Liver (tissue), 9 donors: ENCODE results near the gene RASEF. TPM values are rescaled to one million over a fixed set of nuclear protein-coding genes. Genes with fewer than 3 reads are reported as not detected.
"Not testable (repeated sequence)": the region's sequence is repeated elsewhere in the genome, so short reads cannot be mapped to it uniquely, and the experiment has no call there.

Source experiments
- DNase-seq: peaks from one replicate; pipeline ENCODE4 v3.0.0-alpha.2; 2017; ENCODE audit warnings: low spot score
- H3K27ac ChIP-seq, 2 donors: one replicate each; pipeline ENCODE4 v1.7.0; 2013; ENCODE audit warnings: inconsistent platforms in 2 of 2, low read length in 2 of 2, control low read depth in 1 of 2, low read depth in 1 of 2, mild to moderate bottlenecking in 1 of 2
- H3K27me3 ChIP-seq, 4 donors: one replicate each; pipeline versions ENCODE4 v1.6.1 to v1.7.0; 2013; ENCODE audit warnings: low read length in 3 of 4, inconsistent platforms in 1 of 4, mild to moderate bottlenecking in 1 of 4, moderate library complexity in 1 of 4; ENCODE audit not compliant: control insufficient read depth in 4 of 4, insufficient read depth in 4 of 4
- H3K36me3 ChIP-seq, 4 donors: one replicate each; pipeline versions ENCODE4 v1.6.1 to v1.7.0; 2013; ENCODE audit warnings: low read length in 3 of 4, mild to moderate bottlenecking in 3 of 4, low read depth in 1 of 4, moderate library complexity in 1 of 4; ENCODE audit not compliant: control insufficient read depth in 4 of 4, insufficient read depth in 3 of 4
- H3K4me1 ChIP-seq, 4 donors: one replicate each; pipeline versions ENCODE4 v1.6.1 to v1.7.0; 2013; ENCODE audit warnings: low read length in 3 of 4, mild to moderate bottlenecking in 3 of 4, moderate library complexity in 1 of 4; ENCODE audit not compliant: control insufficient read depth in 4 of 4, insufficient read depth in 4 of 4
- H3K4me3 ChIP-seq, 3 donors: one replicate each; pipeline versions ENCODE4 v1.6.1 to v1.7.0; 2013; ENCODE audit warnings: low read length in 3 of 3, control low read depth in 1 of 3, low read depth in 1 of 3, mild to moderate bottlenecking in 1 of 3
- H3K9ac ChIP-seq, 2 donors: one replicate each; pipeline ENCODE4 v1.7.0; 2013; ENCODE audit warnings: low read length in 2 of 2, mild to moderate bottlenecking in 2 of 2, moderate library complexity in 2 of 2, control low read depth in 1 of 2, low read depth in 1 of 2
- H3K9me3 ChIP-seq, 4 donors: one replicate each; pipeline versions ENCODE4 v1.6.1 to v1.7.0; 2013; ENCODE audit warnings: low read length in 3 of 4; ENCODE audit not compliant: control insufficient read depth in 4 of 4
- GABPA ChIP-seq, 2 donors: IDR thresholded peaks in 1 of 2; conservative IDR thresholded peaks in 1 of 2; 2 replicates each; pipeline ENCODE4 v1.6.1; 2016; ENCODE audit warnings: antibody characterized with exemption in 2 of 2, mild to moderate bottlenecking in 1 of 2, moderate library complexity in 1 of 2
- HNF4A ChIP-seq, 2 donors: conservative IDR thresholded peaks; 2 replicates each; pipeline ENCODE4 v1.6.1; 2016; ENCODE audit warnings: antibody characterized with exemption in 2 of 2, mild to moderate bottlenecking in 2 of 2
- HNF4G ChIP-seq: IDR thresholded peaks from 2 replicates; pipeline ENCODE4 v1.6.1; 2016; ENCODE audit warnings: antibody characterized with exemption
- NR2F2 ChIP-seq: IDR thresholded peaks from 2 replicates; pipeline ENCODE4 v1.6.1; 2016; ENCODE audit warnings: antibody characterized with exemption
- RXRA ChIP-seq, 2 donors: IDR thresholded peaks; 2 replicates each; pipeline ENCODE4 v1.6.1; 2017 to 2018; ENCODE audit warnings: antibody characterized with exemption in 2 of 2, mild to moderate bottlenecking in 1 of 2
- WGBS: extraction: QIAGEN DNeasy Blood & Tissue Kit; methylation state at CpG from one replicate; pipeline ENCODE4 v1.1.7; 2013; 5-methylcytosine and 5-hydroxymethylcytosine counted together
- polyA plus RNA-seq, 2 donors: library from polyadenylated mRNA; stranded (reverse) in 1 of 2; unstranded in 1 of 2; fragments of 200-250 nt in 1 of 2; fragments of >200 nt in 1 of 2; fragmentation: Nextera tagmentation in 1 of 2; extraction: Ambion mirVana in 1 of 2; gene quantifications; one replicate each; pipeline versions ENCODE4 v1.2.1 to v1.2.3, GENCODE V29; 2013 to 2015
- total RNA-seq, 2 donors: library from RNA; depleted of rRNA; stranded (reverse); fragments of >200 nt; gene quantifications; one replicate each; pipeline ENCODE4 v1.2.3, GENCODE V29; 2014
- TF ChIP-seq, protein P1 (sequence below): fragments of 150-350 bp; IDR thresholded peaks from 2 replicates; pipeline ENCODE4 v1.5.1; 2017; ENCODE audit warnings: improper control_type of control experiment, low read depth, low read length; ENCODE audit not compliant: missing input control
- TF ChIP-seq, protein P2 (sequence below): IDR thresholded peaks from 2 replicates; pipeline ENCODE4 v1.6.1; 2016; ENCODE audit warnings: antibody characterized with exemption
- TF ChIP-seq, protein P3 (sequence below): IDR thresholded peaks from 2 replicates; pipeline ENCODE4 v1.6.1; 2016; ENCODE audit warnings: antibody characterized with exemption
- donor health status: healthy.
- donor health status: healthy.
- donor health status: healthy.
- donor health status: healthy.
- donor health status: healthy.

Gene RASEF
- total and polyA plus RNA-seq, 4 donors, result 0.14 to 1.5 (median 0.39) TPM

DNA sequence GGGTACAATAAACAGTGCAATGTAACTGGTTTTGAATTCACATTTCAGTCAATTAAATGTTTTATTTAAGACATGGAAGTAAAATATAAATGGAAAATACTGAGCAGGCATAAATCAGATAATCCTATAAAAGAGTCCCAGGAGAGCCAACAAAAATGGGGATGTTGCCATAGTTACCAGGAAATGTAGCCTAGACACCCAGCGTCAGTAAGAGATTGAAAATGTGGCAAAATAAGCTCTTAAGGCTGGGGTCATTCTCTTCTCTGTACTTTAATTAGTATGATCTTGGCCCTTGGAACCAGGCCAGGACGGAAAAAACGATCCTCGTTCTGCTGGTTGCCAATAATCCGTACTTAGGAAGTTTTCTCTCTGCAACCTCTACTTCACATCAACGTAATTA is 18.9 kb upstream of the RASEF start (continued):
- TF ChIP-seq, protein P1, sequence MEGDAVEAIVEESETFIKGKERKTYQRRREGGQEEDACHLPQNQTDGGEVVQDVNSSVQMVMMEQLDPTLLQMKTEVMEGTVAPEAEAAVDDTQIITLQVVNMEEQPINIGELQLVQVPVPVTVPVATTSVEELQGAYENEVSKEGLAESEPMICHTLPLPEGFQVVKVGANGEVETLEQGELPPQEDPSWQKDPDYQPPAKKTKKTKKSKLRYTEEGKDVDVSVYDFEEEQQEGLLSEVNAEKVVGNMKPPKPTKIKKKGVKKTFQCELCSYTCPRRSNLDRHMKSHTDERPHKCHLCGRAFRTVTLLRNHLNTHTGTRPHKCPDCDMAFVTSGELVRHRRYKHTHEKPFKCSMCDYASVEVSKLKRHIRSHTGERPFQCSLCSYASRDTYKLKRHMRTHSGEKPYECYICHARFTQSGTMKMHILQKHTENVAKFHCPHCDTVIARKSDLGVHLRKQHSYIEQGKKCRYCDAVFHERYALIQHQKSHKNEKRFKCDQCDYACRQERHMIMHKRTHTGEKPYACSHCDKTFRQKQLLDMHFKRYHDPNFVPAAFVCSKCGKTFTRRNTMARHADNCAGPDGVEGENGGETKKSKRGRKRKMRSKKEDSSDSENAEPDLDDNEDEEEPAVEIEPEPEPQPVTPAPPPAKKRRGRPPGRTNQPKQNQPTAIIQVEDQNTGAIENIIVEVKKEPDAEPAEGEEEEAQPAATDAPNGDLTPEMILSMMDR, result no peak
- no peak for TF ChIP-seq NR2F2

DNA sequence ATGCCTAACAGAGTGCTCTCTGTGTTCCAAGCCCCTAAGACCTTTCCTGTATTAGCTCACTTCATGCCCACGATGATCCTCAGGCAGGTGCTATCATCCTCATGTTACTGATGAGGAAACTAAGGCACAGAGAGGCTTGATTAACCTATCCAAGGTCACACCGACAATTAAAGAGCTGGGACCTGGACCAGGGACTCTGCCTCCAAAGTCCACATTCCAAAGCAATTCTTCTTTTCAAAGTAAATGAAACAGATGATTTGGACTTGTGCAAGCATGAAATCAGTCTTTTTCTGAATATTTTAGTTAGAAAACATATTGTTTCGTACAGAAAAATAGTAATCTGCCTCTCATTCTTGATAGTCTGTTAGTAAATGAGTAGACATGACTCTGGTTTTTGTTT is 18.1 kb upstream of the RASEF start:
- no peaks in the 10 kb centered on the region for H3K36me3 ChIP-seq

DNA sequence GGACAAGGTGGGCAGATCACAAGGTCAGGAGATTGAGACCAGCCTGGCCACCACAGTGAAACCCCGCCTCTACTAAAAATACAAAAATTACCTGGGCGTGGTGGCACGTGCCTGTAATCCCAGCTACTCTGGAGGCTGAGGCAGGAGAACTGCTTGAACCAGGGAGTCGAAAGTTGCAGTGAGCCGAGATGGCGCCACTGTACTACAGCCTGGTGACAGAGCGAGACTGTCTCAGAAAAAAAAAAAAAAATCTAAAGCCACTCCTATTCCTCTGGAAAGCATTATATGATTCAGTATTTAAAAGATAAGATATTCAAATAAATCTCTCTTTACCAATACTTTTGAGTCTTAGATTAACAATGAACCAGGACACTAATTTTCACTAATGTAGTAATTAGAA is 13.0 kb upstream of the RASEF start:
- not testable (repeated sequence) for H3K36me3 ChIP-seq, H3K9ac ChIP-seq, H3K9me3 ChIP-seq, H3K27me3 ChIP-seq, DNase-seq, H3K4me3 ChIP-seq, H3K4me1 ChIP-seq, H3K27ac ChIP-seq
- WGBS, result 93% methylated on average over 7 of the region's 7 CpGs

More for the DNA sequence above, 18.1 kb upstream of the RASEF start:
- Histone ChIP-seq H3K4me3 (no peak overlapping the region), H3K27me3 (no peaks in the 10 kb centered on the region), H3K9me3 (no peaks in the 10 kb centered on the region), H3K27ac (no peak overlapping the region), H3K4me1 (no peaks in the 10 kb centered on the region), H3K9ac (no peak overlapping the region)
- TF ChIP-seq GABPA (IDR thresholded peaks at IDR 0.05 in 1 of 2, conservative IDR thresholded peaks at IDR 0.05 in 1 of 2), result no peak
- TF ChIP-seq, protein P2, sequence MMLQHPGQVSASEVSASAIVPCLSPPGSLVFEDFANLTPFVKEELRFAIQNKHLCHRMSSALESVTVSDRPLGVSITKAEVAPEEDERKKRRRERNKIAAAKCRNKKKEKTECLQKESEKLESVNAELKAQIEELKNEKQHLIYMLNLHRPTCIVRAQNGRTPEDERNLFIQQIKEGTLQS, result no peak
- no peak for TF ChIP-seq RXRA (IDR thresholded peaks at IDR 0.05)
- TF ChIP-seq, protein P3, sequence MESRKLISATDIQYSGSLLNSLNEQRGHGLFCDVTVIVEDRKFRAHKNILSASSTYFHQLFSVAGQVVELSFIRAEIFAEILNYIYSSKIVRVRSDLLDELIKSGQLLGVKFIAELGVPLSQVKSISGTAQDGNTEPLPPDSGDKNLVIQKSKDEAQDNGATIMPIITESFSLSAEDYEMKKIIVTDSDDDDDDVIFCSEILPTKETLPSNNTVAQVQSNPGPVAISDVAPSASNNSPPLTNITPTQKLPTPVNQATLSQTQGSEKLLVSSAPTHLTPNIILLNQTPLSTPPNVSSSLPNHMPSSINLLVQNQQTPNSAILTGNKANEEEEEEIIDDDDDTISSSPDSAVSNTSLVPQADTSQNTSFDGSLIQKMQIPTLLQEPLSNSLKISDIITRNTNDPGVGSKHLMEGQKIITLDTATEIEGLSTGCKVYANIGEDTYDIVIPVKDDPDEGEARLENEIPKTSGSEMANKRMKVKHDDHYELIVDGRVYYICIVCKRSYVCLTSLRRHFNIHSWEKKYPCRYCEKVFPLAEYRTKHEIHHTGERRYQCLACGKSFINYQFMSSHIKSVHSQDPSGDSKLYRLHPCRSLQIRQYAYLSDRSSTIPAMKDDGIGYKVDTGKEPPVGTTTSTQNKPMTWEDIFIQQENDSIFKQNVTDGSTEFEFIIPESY, result no peak
- peak; percentile 53 to 55 for TF ChIP-seq HNF4A (conservative IDR thresholded peaks at IDR 0.05)
- TF ChIP-seq HNF4G, result no peak
- WGBS, result 68% methylated on average over 3 of the region's 3 CpGs
- DNase-seq, result no peak

DNA sequence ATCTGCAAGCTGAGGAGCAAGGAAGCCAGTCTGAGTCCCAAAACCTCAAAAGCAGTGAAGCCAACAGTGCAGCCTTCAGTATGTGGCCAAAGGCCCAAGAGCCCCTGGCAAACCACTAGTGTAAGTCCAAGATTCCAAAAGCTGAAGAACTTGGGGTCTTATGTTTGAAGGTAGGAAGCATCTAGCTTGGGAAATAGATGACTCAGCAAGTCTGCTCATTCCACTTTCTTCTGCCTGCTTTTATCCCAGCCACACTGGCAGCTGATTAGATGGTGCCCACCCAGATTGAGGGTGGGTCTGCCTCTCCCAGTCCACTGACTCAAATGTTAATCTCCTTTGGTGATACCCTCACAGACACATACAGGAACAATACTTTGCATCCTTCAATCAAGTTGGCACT is 9.6 kb upstream of the RASEF start:
- H3K36me3 ChIP-seq, H3K27me3 ChIP-seq, H3K4me3 ChIP-seq, H3K9me3 ChIP-seq, H3K27ac ChIP-seq, H3K4me1 ChIP-seq, DNase-seq, H3K9ac ChIP-seq: not testable (repeated sequence)
